GM21381 (cell line): ENCODE measurements around the gene ZNF613.
"Not testable (repeated sequence)": the region's sequence is repeated elsewhere in the genome, so short reads cannot be mapped to it uniquely, and the experiment has no call there.

Source experiments
- ATAC-seq: cut with Tn5 transposase; IDR thresholded peaks from one replicate; pipeline ENCODE4 v1.9.1; 2021; ENCODE audit warnings: mild to moderate bottlenecking, moderate library complexity; ENCODE audit not compliant: unreplicated experiment

The ZNF613 gene

DNA sequence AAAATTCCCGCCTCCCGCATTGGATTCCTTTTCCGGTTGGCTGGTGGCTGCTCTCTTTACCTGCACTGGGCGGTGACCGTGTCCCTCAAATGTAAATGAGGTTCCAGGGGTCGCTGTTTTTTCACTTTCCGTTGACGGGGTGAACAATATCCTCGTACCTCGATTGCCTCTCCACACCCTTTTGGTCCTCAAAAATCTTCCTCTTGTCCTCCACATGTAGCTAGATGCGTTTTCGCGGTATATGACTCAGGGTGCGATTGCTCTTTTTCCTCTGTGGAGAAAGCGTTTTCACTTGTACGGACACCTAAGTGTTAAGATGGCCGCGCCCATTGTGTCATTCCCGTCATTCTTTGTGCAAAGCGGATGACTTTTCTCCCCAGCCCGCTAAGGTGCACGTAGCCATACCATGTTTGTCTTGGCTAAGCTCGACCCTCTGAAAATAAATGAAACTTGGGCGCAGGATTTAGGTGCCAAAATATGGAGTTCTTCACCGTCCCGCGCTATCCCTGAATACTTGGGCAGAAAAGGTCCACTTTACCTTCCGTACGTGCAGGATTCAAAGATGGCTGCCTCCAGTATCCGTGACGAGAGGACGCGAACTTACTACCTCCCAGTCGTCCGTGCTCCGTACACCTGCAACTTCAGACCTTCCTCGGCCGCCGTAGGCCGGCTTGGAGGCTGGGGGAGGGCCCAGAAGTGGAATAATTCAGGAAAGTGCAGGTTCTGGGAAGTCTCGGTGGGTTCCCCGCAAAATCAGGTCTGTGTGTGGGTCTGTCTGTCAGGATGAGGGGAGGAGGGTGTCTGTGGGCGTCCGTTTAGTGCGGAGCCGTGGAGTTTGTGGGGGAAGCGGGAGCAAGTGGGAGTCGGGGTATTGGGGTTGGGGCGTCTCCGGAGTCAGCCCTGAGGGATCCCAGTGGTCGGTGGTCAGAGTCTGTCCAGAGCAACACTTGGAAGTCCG, at the start of gene ZNF613:
Gene ZNF613 (plus strand): TSS at position 689 of the 958 bp plus-strand sequence. CDS start 8,749 bp downstream, outside the sequence.
- ATAC-seq = peak; percentile 82

DNA sequence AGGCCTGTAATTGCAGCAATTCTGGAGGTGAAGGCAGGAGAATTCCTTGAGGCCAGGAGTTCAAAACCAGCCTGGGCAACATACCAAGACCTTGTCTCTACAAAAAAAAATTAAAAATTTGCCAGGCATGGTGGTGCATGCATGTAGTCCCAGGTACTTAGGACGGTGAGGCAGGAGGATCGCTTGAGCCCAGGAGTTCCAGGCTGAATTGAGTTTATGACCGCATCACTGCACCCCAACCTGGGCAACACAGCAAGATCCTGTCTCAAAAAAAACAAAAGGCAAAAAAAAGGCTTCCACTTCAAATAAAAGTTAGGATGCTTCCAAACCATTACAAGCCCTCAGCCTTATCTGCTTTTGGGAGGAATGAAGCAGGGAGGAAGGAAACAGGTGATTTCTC, 44.8 kb upstream of the ZNF613 start:
- ATAC-seq = no peak

DNA sequence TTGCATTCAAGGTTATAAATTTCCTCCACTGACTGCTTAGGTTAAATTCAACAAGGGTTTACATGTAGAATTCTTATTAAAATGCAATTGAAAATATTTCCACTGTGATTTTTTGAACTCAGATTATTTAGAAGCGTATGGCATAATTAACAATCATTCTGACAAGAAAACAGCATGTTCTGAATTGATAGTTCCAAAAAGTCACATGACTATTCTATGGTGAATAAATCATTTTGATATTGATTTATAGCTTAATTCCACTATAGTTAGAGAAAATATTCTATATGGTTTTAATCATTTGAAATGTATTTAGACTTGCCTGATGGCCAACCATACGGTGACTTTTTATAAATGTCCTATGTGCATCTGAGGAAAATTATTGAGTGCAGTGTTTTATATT, 42.6 kb upstream of the ZNF613 start:
- no peak for ATAC-seq

DNA sequence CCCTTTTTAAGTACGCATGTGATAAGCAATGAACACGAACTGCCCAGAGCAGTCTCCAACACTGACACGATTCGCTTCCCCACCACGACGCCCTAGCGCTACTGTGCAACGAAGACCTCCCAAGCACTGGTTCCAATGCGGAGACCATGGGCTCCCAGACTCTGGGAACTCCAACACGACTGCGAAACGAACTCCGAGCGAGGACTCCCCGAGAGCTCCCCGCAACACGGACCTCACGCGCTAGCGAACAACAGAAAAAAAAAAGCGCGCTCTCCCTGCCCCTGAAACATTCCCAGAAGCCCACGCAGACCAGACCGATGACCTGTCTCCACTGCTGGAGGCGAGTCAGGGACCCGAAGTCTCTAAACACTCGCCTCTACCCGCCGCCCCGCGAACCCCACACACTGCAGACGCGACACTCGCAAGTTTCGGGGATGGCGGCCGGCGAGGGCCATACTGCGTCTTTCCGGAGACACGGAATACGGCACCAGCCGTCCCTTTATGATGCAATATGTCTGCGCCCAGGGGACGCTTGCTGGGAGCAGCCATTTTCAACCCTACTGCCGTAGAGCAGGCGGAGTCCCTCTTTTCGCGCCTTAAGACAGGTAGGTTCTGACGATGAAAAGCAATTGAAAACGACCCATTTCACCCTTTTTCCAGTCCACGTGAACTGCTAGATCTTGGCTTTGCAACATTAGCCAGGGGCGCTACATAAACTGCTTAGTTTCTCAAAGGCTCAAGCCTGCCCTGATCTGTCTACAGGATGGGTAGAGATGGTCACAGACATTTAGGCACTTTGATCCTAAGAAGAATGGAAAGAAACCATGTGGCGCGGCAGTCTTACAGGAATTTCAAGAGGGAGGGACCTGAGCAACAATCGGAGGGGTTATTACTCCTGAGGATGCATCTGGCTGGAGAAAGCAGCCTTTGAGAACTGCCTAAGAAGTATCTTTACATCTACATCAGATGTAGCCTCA, 39.5 kb upstream of the ZNF613 start, which contains the start of gene ZNF577:
Gene ZNF577 (minus strand): TSS at position 430 of the 977 bp plus-strand sequence. CDS start 7,569 bp downstream, outside the sequence.
- no peak for ATAC-seq

DNA sequence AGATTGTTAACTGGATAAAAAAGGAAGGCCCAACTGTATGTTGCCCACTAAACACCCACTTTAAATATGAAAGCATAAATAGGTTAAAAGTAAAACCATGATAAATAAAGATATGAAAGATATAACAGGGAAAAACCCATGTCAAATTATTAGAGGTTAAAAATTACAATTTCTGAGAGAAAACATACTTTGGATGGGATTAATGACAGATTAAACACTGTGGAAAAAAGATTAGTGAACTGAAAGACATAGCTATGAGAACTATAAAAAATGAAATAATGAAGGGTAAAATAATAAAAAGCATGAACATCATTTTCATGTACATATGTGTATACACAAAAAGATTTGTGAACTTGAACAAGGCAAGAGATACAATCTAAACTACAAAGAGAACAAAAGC, 37.3 kb upstream of the ZNF613 start:
- ATAC-seq = no peak

DNA sequence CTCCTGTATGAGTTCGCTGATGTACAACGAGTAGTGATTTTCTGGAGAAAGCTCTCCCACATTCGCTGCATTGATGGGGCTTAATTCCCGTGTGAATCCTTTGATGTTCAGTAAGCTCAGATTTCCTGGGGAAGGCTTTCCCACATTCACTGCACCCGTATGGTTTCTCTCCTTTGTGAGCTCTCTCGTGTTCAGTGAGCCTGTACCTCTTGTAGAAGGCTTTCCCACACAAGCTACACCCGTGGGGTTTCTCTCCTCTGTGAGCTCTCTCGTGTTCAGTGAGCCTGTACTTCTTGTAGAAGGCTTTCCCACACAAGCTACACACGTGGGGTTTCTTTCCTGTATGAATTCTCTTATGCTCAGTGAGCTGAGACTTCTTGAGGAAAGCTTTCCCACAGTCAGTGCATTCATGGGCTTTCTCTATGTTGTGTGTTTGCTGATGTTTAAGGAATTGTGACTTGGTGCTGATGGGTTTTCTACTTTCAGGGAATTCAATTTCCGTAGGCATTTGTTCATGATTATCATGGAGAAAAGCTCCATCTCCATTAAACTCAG, 36.0 kb upstream of the ZNF613 start:
- no peak for ATAC-seq

DNA sequence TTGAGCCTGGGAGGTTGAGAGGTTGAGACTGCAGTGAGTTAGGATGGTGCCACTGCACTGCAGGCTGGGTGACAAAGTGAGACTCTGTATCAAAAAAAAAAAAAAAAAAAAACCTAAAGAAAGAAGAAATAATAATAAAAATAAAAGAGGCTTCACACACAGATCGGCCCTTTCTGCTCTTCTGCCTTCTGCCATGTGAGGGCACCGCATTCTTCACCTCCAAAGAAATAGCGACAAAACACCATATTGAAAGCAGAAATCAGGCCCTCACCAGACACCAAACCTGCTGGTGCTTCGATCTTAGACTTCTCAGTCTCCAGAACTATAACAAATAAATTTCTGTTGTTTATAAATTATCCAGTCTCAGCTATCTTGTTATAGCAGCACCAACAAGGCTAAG, 25.4 kb upstream of the ZNF613 start:
- ATAC-seq = no peak

DNA sequence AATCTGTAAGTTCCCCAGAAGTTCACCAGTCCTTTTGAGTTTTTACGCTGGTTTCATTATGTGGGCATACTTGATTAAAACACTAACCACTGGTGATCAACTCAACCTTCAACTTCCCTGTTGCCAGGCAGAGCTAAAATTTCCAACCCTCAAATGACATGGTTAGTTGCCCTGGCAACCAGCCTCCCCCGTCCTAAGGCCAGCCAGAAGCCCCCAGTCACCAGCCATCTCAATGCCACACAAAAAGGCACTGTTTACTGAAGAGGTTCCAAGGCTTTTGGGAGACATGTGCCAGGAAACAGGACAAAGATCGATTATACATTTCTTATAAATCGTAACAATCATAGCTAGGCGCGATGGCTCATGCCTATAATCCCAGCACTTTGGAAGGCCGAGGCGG, 24.1 kb upstream of the ZNF613 start:
- ATAC-seq = no peak

DNA sequence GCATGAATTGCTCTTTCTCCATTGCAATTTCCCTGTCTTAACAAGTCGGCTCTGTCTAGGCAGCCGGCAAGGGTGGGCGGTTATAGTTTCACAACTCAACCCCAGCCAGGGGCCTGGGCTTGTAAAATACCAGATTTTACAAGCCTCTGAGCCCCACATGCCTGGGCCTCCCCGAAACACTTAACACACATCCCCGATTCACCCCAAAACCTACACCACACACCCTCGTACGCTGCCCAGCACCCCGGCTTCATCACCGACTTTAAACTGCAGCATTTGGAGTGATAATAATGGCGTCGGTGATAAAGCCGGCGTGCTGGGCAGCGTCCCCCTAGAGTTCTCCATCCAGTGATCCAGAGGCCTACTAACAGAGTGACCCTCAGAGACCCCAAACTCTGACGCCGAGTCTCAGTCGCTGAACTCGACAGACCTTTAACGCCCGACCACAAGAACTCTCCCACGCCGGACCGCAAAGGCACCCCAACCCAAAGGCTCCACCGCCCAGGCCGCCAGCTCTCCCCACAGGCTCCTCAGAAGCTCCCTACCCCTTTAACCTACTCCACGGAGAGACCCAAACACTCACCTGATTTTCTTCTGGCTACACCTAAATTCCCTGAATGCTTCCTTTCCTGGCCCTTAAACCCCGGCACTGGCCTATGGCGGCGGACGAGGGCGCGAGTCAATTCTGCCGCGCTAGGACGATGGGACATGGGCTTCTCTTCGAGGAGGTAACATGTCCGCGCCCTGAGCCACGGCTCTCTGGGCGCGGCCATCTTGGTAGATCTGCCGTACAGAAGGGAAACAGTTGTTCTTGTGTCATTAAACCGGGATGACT, 22.7 kb upstream of the ZNF613 start, which contains the start of gene ZNF649:
Gene ZNF649 (minus strand): TSS at position 687 of the 835 bp plus-strand sequence. CDS start 4,910 bp downstream, outside the sequence.
- peak; percentile 86 for ATAC-seq

DNA sequence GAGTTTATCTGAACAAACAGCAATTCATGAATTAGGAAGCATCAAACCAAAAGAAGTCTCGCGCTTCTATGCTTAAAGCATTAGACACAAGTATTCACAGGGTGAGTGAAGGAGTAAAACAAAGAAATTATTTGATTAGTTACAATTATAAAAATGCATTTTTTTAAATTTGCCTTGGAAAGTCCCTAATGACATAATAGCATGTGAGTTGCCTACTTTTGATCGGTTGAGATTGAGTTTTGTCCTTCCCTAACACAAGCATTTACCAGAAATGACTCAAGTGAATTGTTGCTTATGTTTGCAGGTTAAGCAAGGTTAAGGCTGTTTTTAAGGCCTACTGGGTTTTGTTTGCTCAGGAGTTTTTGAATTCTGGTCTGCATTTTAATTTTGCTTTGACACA, 22.1 kb upstream of the ZNF613 start:
- no peak for ATAC-seq

DNA sequence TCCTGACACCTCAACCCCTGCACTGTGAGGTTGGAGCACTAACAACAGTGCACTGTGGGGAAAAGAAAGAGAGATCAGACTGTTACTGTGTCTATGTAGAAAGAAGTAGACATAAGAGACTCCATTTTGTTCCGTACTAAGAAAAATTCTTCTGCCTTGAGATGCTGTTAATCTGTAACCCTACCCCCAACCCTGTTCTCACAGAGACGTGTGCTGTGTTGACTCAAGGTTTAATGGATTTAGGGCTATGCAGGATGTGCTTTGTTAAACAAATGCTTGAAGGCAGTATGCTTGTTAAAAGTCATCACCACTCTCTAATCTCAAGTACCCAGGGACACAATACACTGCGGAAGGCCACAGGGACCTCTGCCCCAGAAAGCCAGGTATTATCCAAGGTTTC, 21.6 kb upstream of the ZNF613 start:
- not testable (repeated sequence) for ATAC-seq

DNA sequence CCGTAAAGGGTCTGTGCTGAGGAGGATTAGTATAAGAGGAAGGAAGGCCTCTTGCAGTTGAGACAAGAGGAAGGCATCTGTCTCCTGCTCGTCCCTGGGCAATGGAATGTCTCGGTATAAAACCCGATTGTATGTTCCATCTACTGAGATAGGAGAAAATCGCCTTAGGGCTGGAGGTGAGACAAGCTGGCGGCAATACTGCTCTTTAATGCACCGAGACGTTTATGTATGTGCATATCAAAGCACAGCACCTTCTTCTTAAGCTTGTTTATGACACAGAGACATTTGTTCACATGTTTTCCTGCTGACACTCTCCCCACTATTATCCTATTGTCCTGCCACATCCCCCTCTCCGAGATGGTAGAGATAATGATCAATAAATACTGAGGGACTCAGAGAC, 21.2 kb upstream of the ZNF613 start:
- ATAC-seq = not testable (repeated sequence)

DNA sequence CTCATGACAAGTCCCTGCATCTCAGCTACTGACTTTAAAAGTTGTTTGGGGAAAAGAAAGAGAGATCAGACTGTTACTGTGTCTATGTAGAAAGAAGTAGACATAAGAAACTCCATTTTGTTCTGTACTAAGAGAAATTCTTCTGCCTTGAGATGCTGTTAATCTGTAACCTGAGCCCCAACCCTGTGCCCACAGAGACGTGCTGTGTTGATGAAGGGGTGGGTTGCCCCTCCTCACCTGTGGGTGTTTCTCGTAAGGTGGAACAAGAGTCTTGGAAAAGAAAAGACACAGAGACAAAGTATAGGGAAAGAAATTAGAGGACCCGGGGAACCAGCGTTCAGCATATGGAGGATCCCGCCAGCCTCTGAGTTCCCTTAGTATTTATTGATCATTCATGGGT, 19.3 kb upstream of the ZNF613 start:
- ATAC-seq = not testable (repeated sequence)

DNA sequence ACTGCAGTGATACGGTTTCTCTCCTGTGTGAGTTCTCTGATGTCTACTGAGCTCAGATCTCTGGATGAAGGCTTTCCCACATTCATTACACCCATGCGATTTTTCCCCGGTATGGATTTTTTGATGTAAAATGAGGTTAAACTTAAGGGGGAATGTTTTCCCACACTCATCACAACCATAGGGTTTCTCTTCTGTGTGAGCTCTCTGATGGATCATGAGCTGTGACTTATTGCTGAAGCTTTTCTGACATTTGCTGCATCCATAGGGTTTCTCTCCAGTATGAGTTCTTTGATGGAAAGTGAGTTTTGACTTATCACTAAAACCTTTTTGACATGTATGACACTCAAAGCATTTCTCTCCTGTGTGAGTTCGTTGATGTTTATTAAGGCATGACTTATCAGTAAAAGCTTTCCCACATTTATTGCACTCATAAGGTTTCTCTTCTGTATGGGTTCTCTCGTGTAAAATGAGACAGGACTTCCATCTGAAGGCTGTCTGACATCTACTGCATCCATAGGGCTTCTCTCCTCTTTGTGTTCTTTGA, 11.9 kb upstream of the ZNF613 start:
- ATAC-seq = no peak

DNA sequence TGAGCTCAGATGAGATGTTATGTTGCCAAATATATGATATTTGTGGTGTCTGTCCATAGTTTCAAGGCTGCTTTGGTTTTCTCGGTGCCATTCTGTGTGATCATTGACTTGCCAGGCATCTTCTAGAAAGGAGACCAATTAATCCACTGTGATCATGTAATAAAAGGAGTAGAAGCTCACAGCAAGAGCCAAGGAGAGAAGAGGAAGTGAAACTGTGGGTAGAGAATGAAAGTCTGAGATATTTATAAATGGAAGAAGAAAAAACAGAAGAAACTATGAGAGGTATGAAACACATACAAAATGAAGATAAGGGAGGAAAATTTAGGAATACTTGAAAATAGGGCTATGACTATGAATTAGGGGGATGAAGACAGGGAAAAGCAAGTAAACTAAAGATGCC, 11.1 kb upstream of the ZNF613 start:
- ATAC-seq = no peak

DNA sequence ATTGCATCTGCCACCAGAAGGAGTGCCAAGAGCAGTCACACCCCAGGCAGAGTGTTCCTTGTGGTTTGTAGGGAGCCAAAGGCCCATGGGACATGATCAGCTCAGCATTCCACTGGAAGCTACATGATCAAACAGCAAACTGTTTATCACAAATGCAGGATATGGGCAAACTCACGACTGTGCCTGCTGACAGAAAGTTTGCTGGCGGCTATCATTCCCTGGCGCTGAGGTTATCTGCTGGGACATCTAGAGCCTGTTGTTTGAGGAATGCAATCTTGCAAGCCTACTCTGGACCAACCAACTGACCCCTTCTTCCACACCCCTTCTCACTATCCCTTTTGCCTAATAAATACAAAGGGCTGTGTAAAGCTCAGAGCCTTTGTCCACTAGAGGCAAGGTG, 7.7 kb upstream of the ZNF613 start:
- ATAC-seq = no peak

DNA sequence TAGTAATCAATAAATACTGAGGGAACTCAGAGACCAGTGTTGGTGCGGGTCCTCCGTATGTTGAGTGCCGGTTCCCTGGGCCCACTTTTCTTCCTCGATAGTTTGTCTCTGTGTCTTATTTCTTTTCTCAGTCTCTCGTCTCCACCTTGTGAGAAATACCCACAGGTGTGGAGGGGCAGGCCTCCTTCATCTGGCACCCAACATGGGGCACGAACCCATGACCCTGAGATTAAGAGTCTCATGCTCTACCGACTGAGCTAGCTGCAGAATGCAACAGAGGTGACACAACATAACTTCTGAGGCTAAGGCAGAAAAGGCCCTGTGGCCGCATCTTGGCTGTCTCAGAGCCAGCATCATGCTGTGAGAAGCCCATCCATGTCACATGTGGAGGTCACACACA, 5.3 kb upstream of the ZNF613 start:
- no peak for ATAC-seq

DNA sequence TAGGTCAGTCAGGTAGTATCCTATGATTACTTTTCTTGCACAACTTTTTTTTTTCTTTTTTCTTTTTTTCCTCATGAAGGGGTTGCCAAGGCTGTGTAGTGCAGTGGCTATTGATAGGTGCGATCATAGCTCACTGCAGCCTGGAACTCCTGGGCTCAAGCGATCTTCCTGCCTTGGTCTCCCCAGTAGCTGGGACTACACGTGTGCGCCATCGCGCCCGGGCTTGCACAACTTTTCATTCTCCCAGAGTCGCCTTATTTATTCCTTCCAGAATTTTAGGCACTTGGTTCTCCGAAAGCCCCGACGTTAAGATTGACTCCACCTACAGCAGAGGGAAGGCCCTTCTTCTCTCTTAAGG, 867 bp upstream of the ZNF613 start:
- ATAC-seq = no peak

DNA sequence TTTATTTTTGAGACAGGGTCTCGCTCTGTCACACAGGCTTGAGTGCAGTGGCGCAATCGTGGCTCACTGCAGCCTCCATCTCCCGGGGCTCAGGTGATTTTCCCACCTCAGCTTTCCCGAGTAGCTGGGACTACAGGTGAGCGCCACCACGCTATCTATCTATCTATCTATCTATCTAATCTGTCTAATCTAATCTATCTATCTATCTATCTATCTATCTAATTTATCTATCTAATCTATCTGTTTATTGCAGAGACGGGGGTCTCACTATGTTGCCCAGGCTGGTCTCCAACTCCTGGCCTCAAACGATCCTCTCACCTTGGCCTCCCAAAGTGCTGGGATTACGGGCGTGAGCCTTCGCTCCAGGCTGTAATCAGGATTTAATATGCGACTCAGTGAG, 587 bp downstream of the ZNF613 start:
- no peak for ATAC-seq

DNA sequence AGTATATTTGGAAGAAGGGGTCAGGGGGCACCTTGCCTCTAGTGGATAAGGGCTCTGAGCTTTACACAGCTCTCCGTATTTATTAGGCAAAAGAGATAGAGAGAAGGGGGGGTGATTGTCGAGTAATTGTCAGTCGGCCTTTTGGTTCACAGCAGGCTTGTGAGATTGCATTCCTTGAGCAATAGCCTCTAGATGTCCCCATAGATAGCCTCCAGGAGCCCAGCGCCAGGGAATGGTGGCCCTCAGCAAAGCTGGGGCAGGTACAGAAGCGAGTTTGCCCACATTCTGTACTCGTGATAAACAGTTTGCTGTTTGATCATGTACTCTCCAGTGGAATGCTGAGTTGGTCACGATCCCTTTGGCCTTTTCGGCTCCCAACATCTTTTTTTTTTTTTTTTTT, 4.6 kb downstream of the ZNF613 start:
- ATAC-seq = no peak
